GM19193 (cell line): ENCODE data around the gene SLC44A5.

Source experiments
- POLR2A ChIP-seq: IDR thresholded peaks from 4 replicates; pipeline ENCODE4 v1.6.1; 2011; ENCODE audit not compliant: insufficient read depth, insufficient read length; ENCODE audit errors: extremely low read depth

The SLC44A5 gene

GRCh38 chr1:75548721-75549480, 62.0 kb downstream of the SLC44A5 start:
- no peak for TF ChIP-seq POLR2A

GRCh38 chr1:75543705-75544104, 67.2 kb downstream of the SLC44A5 start:
- no peak for TF ChIP-seq POLR2A

- no peak for TF ChIP-seq POLR2A
Measured at GRCh38 chr1:75542818-75543570, 67.9 kb downstream of the SLC44A5 start.

- TF ChIP-seq POLR2A: no peak
Measured at GRCh38 chr1:75539230-75540116, 71.4 kb downstream of the SLC44A5 start.

- TF ChIP-seq POLR2A: no peak
Measured at GRCh38 chr1:75533085-75533484, 77.8 kb downstream of the SLC44A5 start.

- TF ChIP-seq POLR2A: no peak
Measured at GRCh38 chr1:75531570-75531969, 79.3 kb downstream of the SLC44A5 start.

GRCh38 chr1:75529488-75529887, 81.4 kb downstream of the SLC44A5 start:
- TF ChIP-seq POLR2A: no peak

- no peak for TF ChIP-seq POLR2A
Measured at GRCh38 chr1:75528001-75528400, 82.9 kb downstream of the SLC44A5 start.

- no peak for TF ChIP-seq POLR2A
Measured at GRCh38 chr1:75522389-75522788, 88.5 kb downstream of the SLC44A5 start.

GRCh38 chr1:75521658-75522057, 89.3 kb downstream of the SLC44A5 start:
- TF ChIP-seq POLR2A: no peak

GRCh38 chr1:75520862-75521475, 89.9 kb downstream of the SLC44A5 start:
- TF ChIP-seq POLR2A: no peak

- TF ChIP-seq POLR2A: no peak
Measured at GRCh38 chr1:75519651-75520427, 91.1 kb downstream of the SLC44A5 start.

- no peak for TF ChIP-seq POLR2A
Measured at GRCh38 chr1:75518686-75519085, 92.2 kb downstream of the SLC44A5 start.

- TF ChIP-seq POLR2A: no peak
Measured at GRCh38 chr1:75514270-75514669, 96.6 kb downstream of the SLC44A5 start.

- TF ChIP-seq POLR2A: no peak
Measured at GRCh38 chr1:75506976-75507375, 103.9 kb downstream of the SLC44A5 start.
